GM19023 (cell line): Measurements from ENCODE around the gene KCTD14.
"Not testable (repeated sequence)": the region's sequence is repeated elsewhere in the genome, so short reads cannot be mapped to it uniquely, and the experiment has no call there.

Experiments
- ATAC-seq: cut with Tn5 transposase; IDR thresholded peaks from one replicate; pipeline ENCODE4 v1.9.1; 2021; ENCODE audit warnings: mild to moderate bottlenecking, moderate library complexity; ENCODE audit not compliant: unreplicated experiment

The KCTD14 gene, protein sequence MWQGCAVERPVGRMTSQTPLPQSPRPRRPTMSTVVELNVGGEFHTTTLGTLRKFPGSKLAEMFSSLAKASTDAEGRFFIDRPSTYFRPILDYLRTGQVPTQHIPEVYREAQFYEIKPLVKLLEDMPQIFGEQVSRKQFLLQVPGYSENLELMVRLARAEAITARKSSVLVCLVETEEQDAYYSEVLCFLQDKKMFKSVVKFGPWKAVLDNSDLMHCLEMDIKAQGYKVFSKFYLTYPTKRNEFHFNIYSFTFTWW

DNA sequence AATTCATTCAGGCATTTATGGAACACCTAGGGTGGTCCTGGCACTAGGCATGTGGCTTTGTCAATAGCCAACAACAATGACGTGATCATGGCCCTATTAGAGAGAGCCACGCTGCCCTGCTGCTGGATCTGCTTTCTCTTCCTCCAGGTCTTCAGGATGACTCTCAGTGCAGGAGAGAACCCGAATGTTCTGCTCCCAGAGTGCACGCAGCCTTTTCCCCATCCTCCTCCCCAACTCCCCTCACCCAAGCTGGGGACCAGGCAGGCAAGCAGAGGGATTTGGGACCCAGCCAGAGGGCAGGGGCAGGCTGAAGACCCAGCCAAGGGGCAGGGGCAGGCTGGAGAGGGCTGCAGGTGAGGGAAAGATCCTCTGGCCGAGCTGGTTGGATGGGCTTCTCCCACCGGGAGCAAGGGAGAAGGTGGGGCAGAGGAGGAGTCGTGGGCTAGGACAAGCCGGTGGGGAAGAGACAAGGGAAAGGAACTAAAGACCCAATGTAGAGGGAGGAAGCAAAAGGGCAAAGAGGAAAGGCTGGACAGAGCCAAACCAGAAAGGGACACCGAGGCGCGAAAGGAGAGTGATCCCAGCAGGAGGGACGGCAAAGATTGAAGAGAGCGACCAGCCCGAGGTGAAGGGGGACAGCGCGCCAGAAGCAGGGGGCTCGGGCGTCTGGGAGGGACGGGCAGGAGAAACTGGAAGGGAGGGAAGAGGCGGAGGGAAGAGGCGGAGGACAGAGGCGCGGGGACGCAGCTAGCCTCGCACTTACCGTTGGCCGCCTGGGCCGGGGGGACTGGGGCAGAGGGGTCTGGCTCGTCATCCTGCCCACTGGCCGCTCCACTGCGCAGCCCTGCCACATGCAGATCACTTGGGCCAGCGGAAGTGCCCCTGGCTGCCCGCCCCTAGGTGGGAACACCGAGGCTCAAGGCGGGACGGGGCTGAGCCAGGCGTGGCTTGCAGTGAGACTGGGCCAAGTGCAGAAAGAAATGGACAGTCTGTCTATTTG lies at the start of gene KCTD14:
Gene KCTD14, minus strand, starts transcription at position 880 of the 1,000 bp plus-strand sequence. Its CDS starts 27 bp downstream, at position 853.
- ATAC-seq, result no peak

DNA sequence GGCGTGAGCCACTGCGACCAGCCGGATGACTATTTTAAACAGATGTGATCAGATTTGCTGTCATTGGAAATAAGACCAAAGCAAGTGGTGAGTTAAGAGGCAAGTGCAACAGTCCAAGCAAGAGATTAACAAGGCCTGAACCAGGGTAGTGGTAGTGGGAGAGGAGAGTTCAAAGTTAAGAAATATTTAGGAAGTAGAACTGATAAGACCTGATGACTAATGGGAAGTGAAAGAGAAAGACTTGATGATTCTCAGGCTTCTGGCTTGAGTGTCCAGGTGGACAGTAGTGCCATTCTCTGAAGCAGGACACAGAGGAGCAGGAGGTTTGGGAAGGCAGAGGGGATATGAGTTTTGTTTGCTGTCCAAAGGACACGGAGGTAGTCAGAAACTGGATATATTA lies 49.4 kb upstream of the KCTD14 start:
- ATAC-seq, result no peak

DNA sequence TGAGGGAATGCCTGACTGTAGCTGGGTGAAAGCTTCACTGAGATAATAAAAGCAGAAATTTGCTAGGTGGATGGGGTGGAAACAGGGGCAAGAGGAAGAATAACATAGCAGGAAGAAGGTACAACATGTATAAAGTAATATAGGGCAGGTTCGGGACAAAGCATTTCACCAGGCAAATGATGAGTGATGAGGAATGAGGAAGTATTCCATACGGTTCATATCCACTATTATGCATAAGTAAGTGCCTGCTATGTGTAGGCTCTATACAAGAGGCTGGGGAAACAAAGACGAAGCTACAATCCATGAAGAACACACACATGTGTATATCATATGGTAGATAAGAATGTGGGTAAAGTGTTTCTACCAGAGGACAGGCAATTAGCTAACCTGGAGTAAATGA lies 48.6 kb upstream of the KCTD14 start:
- ATAC-seq, result no peak

DNA sequence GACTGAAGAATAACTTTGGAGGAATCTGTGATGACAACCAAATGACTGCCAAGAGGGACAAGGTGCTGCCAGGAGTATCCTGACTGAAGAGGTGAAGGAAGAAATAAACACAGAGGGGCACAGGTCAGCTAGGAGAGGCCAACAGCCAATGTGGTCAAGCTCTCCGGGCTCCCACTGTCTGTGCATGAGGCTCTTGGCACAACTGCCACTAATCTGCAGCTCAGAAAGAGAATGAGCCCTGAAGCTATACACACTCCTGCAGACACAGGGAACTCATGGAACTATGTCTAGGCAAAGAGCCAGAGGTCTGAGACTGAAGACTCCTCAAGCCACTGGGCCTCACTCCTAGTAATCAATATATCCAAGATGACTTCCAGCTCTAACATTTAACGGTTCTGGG lies 47.5 kb upstream of the KCTD14 start:
- ATAC-seq, result no peak

DNA sequence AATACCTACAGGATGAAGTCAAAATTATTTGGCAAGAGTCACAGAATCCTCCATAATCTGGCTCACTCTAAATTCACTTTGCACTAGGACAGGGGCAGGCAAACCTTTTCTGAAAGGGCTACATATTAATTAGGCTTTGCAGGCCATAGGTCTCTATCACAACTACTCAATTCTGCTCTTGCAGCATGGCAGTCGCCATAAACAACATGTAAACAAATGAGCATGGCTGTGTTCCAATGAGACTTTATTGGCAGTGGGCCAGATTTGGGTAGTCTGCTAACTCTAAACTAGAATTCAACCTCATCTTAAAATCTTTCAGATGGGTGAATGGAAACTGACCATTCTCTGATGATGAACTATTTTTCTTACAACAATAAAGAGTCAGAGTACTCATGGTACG lies 46.4 kb upstream of the KCTD14 start:
- no peak for ATAC-seq

DNA sequence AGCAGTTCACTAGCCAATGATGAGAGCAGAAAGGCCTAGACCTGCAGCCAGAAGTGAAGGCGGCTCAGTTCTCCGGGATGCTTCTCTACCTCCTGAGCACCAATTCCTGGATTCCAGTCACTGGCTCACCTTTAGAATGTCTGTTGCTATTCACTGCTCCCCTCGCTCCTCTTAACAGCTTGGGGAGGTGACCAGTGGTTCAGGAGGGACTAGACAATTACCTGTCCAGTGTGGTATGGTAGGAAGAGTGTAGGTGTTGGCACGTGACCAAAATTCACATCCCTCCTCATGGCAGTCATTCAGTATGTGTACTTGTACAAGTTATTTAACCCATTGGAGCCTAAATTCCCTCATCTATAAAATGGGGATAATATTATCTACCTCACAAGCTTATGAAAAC lies 44.6 kb upstream of the KCTD14 start:
- ATAC-seq, result no peak

DNA sequence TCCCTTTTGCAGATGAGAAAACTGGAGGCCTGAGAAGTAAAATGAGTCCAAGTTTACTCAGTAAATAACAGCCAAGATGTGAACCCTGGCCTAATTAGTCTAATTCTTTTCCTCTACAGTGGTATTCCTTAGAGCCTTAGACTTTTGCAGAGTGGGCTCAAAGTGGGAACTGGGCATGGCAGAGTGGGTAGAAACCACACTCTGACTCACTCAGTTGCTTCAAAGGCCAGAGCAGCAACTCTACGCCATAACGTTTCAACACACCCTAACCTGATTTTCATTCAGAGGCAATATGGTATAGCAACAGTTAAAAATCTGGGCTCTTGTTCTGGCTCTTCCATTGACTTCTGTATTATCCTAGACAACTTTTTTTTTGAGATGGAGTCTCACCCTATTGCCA lies 43.4 kb upstream of the KCTD14 start:
- ATAC-seq, result no peak

DNA sequence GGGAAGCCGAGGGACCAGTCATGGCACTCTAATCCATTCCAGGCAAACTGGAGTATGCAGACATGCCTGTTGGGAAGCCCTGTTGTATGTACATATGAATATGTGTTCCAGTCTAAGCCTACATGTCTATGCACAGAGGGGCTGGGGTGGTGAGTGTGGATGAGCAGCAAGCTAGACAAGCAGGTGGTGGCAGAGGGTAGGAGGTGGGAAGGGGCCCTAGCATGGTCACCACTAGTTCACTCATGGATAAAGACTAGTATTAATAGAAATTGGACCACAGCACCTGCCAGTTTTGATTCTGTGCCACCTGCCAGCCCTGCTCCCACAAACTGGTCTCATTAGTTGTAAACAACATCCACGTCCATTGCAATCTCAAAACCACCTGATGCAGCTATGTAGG lies 42.1 kb upstream of the KCTD14 start:
- ATAC-seq, result no peak

DNA sequence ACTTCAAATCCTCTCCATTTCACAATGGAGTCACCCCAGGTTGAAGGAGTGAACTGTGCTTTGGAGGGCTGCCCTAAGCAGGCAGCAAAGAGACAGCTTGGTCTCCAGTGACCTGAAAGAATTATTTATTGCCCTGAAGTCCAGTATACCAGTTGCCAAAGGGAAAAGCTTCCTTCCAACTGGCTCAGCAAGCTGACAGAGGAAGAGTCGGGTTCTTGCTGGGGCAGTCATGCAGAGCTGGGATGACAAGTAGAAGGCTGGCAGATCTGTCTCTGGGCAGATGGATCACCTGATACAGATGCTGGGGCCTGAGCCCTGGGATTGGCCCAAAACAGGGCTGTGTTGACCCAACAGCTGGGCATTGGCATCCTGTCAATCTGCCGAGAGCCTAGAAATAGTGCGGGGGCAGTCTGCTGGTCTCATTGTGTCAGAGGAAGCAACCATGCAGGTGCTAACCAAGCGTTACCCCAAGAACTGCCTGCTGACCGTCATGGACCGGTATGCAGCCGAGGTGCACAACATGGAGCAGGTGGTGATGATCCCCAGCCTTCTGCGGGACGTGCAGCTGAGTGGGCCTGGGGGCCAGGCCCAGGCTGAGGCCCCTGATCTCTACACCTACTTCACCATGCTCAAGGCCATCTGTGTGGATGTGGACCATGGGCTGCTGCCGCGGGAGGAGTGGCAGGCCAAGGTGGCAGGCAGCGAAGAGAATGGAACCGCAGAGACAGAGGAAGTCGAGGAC lies 40.5 kb upstream of the KCTD14 start, which contains the start of gene THRSP:
Gene THRSP, plus strand, starts transcription at position 422 of the 742 bp plus-strand sequence. Its CDS starts 21 bp downstream, at position 443.
- no peak for ATAC-seq

DNA sequence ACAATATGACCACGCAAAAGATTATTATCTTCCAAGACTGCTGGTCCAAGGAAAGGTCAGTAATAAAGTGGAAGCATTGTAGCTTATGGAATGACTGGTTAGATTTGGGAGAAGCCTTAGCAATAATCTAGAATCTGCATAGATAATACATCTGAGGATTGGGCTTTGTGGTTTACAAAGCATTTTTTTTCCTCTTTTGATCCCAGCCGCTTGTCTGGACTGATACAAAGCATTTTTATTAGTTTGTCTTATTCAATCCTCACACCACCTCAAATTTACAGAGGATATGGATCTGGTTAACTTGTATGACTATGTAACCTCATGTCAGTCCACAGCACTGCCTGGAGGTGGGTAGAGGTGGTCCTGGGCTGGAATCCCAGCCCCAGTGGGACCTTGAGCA lies 39.6 kb upstream of the KCTD14 start:
- no peak for ATAC-seq

DNA sequence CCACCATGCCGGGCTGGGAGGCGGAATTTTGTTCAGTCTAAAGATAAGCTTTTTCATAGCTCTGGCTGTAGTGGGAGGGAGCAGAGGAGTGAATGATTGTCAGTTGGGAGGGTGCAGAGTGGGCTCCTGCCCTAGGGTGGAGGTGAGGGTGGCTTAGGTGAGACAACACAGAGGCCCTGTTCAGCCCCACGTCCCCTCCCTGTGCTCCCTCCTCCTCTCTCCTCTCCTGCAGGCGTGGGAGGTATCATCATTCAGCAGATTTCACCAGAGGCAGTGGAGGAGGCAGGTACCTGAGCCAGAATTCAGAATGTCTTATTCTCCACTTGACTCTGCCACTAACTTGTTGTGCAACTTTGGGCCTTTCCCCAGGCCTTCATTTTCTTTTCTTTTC lies 38.8 kb upstream of the KCTD14 start:
- no peak for ATAC-seq

DNA sequence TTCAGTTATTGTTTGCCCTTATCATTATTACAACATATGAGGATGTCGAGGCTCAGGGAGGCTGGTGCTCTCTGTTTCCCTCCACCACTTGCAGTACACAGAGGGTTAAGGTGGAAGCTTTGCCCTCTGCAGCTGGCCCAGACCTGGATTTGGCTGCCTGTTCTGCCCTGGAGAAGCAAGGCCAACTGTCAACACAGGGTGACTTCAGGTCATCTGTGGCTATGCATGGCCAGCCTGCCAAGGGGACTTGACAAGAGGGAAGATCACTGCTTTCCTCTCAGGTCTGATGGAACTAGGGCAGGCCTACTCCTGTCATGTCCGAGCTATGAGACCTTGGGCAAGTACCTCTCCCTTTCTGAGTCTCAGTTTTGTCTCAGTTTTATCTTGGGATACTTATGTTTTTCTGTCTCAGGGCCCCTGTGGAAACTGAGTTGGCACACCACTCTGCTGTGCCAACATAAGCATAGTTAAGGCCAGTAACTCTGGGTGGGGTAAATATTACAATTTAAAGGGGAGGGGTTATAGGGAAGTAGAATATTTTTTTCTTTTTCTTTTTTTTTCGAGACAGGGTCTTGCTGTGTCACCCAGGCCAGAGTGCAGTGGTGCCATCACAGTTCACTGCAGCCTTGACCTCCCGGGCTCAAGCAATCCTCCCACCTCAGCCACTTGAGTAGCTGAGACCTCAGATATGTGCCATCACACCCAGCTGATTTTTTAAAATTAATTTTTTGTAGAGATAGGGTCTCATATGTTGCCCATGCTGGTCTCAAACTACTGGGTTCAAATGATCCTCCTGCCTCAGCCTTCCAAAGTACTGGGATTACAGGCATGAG lies 38.2 kb upstream of the KCTD14 start:
- no peak for ATAC-seq

DNA sequence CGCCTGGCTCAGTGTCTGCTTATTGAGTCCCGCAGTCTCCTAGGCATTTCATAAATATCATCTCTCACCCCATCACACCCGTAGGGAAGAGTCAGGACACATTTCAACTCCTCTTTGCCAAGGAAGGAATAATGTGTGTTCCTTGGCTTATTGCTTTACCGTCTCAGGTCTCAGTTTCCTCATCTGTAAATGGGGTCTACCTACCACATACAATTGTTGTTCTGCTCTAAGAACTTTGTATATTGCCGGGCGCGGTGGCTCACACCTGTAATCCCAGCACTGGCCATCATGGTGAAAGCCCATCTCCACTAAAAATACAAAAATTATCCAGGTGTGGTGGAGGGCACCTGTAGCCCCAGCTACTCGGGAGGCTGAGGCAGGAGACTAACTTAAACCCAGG lies 37.5 kb upstream of the KCTD14 start:
- no peak for ATAC-seq

DNA sequence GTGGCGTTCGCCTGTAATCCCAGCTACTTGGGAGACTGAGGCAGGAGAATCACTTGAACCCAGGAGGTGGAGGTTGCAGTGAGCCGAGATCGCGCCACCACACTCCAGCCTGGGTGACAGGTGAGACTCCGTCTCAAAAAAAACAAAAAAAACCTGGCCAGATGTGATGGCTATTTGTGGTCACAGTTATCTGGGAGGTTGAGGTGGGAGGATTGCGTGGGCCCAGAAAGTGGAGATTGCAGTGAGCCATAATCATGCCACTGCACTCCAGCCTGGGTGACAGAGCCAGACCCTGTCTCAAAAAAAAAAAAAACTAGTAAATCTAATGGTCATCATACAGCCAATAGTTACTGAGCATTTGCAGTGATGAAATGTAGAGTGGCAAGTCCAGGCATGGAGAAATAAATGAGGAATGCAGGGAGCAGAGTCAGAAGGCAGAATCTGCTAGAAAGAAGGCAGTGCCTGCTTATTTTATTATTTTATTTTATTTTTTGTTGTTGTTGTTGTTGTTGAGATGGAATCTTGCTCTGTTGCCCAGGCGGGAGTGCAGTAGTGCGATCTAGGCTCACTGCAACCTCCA lies 36.8 kb upstream of the KCTD14 start:
- not testable (repeated sequence) for ATAC-seq

DNA sequence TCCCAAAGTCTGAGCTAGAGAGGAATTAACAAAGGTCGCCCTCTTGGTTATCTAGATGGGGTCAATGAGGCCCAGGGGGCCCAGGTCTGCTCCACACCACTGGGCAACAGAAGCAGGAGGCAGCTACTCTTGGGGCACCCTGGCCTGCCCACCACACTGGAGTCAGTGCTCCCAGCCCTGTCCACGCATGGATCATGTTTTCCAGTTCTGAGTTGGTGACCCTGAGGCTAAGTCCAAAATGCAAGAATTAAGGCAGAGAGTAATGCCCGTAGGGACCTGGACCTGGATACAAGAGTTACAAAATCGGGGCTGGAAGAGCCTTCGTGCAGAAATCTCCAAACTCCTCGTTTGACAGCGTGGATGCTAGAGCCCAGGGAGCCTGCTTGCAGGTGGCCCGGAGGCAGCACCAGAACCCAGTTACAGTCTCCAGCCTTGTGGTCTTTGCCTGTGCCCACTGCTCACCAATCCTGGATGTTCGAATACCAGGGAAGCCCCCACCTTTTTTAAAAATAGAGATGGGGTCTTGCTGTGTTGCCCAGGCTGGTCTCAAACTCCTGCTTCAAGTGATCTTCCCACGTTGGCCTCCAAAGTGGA lies 34.5 kb upstream of the KCTD14 start:
- no peak for ATAC-seq

DNA sequence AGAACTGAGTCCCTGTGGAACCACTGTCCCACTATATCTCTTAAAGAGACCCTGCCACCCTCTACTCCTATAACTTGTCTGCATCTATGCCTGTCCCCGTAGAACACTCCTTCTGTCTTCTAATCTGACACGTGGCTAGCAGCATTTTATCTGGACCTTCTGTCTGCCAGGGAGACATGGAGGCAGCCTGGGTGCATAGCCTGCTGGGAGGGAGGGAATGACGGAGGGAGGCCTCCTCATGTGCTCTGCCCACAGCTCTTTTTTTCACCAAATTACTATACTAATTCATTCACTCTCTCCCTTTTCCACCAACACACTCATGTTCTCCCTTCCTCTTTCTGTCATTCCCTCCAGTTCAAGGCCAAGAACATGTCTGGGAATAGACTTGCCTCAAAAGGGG lies 33.0 kb upstream of the KCTD14 start:
- no peak for ATAC-seq

DNA sequence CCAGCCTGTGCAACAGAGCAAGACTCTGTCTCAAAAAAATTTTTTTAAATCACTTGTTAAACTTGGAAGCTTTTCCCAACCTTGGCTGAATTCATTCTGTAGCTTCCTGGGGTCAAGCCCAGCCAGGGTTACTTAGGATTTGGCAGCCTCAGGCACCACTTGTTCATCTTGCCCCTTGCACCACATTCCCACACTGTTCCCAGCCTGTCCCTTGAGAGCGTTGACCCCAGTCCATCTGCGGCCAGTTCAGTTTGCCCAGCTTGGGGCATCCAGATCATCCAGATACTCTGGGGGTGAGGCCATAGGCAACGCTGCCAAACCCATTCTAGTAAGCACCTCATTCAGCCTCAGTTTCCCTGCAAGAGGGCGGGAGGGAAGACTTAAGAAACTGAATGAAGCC lies 31.9 kb upstream of the KCTD14 start:
- ATAC-seq, result no peak

DNA sequence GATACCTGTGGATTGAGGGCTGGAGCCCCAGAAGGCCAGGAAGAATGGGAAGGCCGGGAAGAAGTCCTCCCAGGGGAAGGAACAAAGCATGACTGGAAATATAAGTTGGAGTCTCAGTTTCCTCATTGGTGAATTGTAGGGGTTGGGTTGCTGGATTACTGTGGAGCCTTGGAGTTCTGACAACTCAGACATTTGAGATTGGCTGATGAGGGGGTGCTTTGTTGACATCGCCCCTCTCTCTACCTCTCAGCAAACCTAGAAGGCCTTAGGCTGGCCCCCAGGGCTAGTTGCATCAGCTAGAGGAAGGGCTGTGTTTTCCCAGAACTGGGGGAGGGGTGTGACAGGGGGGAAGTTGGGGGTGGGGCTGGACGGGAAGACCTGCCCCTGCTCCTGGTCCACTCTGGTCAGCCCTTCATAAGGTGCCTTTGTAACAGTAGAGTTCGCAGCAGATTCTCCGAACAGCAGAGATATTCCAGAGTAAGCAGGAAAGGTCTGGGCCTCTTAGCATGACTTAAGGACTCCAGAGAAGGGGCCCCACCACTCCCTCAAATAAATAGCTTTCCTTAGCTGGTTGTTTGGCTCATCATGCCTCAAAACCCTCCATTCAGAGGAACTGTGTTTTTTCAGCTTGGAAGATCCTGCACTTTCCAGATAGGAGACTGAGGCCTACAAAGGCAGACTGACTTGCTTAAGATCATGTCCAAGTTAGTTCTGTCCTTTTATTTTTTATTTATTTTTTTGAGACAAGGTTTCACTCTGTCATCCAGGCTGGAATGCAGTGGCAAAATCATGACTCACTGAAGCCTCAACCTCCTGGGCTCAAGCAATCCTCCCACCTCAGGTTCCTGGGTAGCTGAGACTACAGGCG lies 28.1 kb upstream of the KCTD14 start:
- no peak for ATAC-seq

DNA sequence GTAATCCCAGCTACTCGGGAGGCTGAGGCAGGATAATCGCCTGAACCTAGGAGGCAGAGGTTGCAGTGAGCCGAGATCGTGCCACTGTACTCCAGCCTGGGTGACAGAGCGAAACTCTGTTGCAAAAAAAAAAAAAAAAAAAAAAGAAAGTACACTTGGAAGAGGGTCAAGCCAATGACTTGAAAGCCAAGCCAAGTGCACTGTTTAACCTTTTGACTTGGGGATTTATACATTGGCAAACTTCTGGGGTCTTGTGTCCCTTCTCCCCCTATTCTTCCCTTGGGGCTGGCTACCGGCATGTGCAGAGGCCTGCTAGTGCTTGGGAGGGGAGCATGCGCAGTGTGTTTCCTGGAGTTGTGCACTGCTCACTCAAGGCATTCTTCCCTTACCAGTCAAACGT lies 26.3 kb upstream of the KCTD14 start:
- ATAC-seq, result no peak
